EH (cell line): ENCODE results near the gene SH3PXD2B.

Experiments used
- DNase-seq: peaks from one replicate; pipeline ENCODE4 v3.0.0-alpha.2; 2015; ENCODE audit warnings: low read depth

The SH3PXD2B gene

DNA sequence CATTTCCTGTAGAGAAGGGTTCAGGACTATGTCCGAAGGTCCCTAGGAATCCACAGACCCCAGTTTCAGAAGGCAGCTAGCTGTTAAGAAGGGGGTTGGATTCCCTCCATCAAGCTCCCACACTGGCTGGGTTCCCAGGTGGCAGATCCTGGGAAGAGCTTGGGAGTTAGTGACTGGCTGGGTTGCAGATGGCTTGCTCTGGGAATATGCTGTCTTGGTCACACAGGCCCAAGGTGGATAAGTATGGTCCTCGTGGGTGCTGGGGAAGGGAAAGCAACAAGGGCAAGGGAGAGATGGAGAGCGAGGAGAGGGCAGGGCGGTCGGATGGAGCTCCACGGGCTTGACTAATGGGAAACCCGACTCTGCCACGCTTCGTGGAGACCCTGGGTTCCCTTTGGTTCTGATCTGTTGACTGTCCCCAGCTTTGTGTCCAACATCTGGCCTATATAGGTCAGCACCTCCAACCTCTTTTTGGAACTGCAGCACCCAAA is 17.4 kb downstream of the SH3PXD2B start:
- DNase-seq: no peak

DNA sequence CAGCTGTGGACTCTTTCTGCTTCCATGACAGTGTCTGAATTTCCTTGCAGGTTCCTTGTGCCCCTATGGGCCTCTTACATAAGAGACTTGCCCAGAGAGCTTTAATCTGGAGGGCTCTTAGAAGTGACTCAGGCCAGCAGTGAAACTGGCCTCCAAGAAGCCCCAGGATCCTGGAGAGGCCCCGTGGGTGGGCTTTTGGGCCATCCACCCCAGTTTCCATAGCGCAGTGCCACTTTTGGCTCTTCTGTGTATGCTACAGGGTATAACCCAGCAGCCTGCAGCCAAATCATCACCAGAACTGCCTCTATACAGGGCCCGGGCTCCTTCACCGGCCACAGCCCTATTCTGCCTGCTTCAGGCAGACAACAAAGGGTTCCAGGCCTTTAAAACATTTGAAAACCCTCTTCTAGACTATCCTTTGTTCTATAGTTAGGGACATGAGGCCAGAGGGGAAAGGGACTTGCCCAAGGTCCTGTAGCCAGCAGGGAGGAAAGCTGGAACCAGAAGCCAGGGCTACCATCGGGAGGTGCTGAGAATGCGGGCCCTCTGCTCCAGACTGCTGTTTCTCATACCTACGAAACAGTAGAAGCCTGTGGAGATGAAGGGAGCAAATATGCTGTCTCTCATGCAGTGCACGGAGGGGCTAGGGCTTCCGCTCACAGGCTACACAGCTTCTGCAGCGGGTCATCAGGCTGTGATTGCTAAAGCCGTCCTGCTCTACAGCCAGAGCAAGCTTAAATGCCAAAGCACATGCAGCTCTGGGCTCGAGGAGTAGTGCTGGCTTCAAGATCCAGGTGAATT is 18.0 kb downstream of the SH3PXD2B start:
- no peak for DNase-seq

DNA sequence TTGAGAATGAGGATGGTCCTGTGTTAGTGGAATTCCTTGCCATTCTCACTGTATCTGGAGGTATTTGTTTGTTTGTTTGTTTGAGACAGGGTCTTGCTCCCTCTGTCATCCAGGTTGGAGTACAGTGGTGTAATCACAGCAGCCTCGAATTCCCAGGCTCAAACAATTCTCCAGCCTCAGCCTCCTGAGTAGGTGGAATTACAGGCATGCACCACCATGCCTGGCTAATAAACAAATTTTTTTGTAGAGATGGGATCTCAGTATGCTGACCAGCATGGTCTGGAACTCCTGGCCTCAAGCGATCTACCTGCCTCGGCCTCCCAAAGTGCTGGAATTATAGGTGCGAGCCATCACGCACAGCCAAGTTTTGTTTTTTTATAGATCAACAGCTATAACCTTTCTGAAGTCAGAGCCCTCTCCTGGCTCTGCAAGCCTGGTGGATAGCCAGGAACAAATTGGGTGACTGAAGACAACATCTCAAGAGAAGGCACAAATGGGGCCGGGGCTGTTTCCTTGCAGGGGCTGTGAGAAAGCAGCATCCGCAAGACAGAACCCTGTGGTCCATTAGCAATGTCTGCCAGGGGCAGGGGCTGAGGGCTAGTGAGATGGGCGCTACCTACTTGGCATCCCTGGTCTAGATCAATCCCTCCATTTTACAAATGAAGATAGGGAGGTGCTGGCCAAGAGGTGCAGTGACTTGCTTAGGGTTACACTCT is 18.8 kb downstream of the SH3PXD2B start:
- DNase-seq: no peak

DNA sequence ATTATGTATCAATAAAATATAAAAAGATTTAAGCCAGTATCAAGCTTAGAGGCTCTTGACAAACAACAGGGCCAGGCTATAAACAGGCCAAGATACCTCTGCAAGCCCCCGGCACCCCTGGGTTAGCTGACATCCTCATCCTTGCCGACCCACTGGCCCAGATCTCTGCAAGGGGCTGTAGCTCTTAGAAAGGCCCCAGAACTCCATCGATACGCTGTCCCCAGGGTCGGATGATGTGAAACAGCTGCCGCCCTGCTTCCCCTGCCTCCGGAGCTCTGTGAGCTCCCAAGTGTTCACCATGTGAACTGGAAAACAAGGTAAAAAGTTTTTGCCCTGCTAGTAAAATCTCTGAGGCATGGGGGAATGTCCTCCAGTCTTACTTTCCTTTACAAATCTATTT is 20.1 kb downstream of the SH3PXD2B start:
- no peak for DNase-seq

DNA sequence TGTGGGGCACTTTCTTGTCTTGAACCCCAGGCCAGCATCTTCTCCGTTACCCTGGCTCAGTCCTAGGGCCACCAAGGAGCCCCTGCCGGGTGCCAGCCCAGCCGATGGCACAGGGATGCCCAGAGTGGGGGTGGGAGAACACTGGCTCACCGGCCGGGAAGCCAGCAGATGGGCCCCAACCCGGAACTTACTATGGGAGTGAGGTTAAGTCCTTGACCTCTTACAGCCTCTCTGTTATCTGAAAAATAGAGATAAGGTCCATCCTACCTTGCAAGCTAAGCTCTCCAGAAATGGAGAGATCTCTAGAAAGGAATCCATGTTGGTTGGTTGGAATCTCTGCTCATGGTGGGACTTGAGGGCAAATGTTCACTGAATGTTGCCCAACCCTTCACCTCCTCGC is 20.8 kb downstream of the SH3PXD2B start:
- no peak for DNase-seq

DNA sequence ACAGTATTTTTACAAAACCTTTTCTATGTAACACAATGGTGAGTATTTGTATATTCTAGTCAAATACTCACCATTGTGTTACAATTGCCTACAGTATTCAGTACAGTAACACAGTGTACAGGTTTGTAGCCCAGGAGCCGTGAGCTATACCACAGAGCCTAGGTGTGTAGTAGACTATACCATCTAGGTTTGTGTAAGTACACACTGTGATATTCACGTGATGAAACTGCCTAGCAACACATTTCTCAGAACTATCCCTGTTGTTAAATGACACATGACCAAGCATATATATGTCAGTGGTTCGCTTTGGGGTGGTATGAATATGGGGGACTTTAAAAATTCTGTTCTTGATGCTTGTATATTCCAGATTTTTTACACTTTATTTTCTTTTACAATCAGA is 21.3 kb downstream of the SH3PXD2B start:
- DNase-seq: no peak

DNA sequence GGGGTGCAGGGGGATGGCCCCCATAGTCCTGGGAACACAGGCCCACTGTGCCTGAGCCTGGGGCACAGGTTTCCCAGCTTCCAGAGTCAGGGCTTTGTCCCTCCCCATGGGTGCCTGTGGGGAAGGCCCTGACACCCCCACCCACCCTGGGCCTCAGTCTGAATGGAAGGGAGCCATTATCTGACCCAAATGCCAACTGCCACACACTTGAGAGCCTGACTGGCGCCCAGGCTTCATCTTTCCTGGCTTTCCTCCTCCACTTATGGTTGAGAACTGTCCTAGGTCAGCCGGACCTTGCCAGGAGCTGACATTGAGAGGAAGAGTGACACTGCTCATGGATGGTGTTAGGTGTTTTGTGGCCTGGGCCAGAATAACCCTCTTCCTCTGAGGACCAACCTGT is 24.0 kb downstream of the SH3PXD2B start:
- DNase-seq: no peak

DNA sequence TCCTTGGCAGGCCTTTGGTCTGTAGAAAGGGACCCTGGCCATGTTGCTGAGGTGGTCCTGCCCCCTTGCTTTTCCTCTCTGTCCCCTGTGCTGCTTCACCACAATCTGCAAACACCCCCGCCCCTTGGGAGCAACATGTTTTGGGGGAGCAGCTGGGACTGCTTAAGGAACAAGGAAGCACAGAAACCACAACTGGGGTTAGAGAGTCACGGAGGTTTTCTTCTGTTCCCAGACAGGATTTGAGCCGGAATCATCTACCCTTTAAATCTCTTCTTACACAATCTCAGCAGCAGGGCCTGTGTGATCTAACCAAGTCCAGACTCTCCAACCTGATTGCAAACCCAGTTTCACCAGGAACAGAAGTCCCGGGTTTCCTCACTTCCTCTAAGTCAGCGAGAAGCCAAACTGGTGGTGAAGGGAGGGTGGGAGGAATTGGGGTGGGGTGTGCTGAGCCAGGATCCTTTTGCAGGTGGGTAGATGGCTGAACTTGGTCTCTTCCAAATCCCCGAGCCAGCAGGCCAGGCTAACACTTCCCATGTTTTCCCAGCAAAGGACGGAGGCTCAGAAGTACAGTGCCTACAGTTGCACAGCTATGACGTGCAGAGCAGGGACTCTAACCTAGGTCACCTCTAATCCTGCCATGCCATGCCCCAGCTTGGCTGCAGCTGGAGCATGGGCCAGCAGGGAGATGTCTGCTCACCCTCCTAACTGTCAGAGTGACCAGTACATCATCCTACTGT is 25.0 kb downstream of the SH3PXD2B start:
- DNase-seq: peak; percentile 78

DNA sequence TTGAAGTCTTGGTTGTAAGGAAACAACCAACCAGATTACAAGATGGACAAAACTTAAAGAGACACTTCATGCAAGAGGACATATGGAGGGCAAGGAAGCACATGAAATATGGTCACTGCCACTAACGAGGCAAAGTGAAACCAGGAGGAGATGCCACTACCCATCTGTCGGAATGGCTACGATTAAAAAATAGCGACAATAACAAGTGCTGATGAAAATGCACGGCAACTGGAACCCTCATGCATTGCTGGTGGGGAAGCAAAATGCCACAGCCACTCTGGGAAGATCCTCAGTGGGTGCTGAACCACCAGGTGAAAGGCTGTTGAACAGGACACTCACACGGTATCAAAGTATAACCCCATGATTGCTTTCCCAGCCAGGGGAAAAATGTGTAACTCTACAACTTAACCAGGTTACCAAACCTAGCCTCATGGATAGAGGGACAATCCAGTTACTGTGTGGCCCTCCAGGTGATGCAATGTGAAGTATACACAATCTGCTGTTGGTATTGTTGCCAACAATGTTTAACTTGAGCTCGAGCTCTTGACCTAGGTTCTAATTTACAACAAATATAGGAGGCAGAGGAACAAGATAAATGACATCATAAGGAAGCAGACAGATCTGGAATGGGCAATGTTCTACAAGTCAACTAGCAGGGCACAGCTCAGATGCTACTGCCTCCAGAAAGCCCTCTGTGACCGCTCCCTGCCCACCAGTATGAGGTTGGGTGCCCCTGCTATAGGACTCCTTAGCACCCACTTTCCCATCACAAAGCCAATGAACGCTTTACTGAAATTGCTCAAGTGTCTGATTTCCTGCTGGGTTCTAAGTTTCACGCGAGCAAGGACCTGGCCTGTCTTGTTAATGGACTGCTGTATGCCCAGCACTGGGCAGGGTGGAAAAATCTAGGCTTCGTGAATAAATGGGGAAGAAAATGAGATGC is 25.8 kb downstream of the SH3PXD2B start:
- no peak for DNase-seq

DNA sequence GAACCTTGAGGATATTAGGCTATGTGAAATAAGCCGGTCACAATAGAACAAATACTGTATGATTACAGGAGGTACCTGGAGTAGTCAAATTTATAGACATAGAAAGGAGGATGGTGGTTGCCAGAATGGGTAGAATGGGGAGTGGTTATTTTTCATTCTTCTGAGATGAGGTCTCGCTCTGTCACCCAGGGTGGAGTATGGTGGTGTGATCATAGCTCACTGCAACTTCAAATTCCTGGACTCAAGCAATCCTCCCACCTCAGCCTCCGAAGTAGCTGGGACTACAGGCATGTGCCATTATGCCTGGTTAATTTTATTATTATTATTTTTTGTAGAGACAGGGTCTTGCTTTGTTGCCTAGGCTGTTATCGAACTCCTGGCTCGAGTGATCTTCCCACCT is 27.1 kb downstream of the SH3PXD2B start:
- no peak for DNase-seq

DNA sequence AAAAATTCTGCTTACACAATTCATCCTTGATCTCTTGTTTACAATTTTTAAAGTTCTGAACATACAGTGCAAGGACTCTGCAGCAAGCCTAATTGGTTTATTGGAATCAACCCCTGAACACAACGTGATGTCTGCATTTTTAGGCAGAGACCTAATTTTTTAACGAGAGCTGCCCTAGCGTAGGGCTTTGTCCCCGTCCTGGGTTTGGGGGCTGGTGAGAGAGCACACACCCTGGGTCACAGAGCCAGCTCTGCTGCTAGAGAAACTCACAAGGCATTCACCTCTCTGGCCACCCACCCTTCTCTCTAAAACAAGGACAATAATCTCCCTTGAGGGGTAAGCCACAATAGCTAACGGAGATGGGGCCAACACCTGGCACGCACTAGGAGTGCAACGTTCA is 28.2 kb downstream of the SH3PXD2B start:
- DNase-seq: no peak

DNA sequence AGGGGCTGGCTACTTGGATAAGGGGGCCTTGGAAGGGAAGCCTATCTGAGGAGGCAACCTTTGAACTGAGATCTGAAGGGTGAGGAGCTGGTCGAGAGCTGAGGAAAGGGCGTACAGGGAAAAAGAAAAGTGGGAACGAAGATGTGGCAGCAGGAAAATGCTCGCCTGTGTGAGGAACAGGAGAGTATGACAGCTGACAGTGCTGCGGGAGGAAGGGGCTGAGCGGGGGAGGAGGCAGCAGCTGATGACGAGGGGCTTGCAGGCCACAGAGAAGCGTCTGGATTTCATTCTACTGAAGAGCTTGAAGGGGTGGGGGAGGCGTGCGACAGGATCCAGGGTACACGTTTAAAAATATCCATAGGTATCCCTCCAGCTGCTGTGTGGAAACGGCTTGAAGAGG is 28.9 kb downstream of the SH3PXD2B start:
- no peak for DNase-seq

DNA sequence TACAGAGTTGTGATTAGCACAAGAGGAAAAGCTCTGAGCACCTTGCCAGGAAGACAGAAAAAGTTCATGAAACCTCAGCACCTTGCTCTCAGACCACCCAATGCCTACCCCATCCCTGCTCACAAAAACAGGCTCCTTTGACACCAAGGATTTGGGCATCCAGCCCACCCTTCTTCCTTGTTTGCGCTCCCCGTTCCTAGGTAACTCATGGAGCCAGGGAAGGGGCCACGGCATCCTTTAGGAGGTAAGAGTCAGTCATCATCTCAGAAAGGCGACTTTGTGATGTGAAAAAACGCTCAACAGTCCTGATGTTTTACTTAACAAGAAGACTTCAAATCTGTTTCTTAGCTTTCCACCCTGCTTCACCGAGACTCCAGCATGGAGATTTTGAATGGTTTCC is 29.5 kb downstream of the SH3PXD2B start:
- DNase-seq: no peak

DNA sequence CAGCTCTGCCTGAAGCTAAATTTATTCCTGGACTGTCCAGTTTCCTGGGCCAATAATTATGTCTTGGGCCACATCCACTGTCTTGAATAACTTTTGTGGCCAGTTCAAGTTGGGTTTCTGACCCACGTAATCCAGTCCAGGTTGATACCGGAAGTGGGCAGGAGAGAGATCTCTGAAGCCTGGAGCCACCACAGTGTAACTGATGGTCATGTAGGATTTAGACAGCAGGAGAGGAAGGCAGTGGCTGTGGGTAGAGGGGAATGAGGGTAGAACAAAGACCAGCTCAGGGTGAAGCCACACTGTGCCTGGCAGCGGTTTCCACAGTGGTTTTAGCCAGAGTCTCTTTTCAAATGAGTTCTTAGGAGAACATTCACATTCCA is 30.2 kb downstream of the SH3PXD2B start:
- DNase-seq: no peak

DNA sequence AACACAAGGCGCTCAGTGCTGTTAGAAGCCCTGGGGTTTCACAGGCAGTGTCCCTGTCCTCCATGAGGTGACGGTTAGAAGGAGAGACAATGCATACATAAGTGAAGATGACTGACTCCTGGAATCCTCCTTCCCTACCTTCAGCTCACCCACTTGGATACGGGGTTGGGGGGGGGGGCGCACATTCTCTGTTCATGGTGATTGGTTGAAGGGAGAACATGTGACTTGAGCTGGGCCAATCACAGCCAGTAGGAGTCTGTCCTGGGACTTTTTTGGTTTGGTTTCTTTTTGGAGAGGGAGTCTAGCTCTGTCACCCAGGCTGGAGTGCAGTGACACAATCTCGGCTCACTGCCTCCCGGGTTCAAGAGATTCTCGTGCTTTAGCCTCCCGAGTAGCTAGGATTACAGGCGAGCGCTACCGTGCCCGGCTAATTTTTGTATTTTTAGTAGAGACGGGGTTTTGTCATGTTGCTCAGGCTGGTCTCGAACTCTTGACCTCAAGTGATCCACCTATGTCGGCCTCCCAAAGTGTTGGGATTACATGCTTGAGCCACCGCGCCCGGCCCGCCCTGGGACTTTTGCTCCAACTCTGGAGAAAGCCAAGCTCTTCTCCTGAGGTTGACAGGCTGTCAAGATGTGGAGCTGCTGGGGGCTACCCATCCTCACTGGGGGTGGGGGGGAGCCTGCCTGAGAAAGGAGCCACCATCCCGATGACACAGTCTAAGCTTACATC is 30.8 kb downstream of the SH3PXD2B start:
- DNase-seq: no peak

DNA sequence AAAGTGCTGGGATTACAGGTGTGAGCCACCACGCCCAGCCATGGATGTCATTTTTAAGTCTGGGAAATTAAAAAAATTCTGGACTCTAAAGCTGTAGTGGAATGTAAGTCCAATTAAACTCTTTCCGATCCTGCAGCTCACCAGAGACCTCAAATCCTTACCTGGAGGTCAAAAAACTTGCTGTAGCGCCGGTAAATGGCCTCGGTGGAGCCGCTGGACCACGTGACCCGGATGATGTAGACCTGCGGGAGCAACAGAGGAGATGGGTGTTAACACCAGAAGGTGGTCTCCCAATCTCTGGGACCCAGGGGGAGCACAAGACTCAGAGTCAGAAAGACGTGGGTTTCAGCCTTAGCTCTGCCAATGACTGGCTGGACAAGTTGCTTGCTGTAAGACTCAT is 32.1 kb downstream of the SH3PXD2B start:
- DNase-seq: no peak

DNA sequence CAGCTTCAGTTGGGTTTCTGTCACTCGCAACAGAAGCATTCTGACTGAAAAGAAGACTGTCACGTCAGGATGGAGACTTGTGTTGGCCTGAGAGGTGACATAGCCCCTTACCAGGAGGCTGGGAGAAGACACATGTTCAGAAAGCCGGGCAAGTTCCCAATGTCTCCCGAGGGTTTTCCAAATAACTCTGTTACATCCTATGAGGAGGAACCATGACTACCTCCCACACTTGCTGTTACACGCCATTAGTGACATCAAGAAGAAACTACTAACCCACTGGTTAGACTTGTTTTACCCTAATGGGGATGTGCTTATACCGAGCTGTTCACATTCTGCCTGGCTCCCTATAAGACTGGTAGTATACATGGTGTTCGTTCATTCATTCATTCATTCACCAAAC is 33.3 kb downstream of the SH3PXD2B start:
- no peak for DNase-seq

DNA sequence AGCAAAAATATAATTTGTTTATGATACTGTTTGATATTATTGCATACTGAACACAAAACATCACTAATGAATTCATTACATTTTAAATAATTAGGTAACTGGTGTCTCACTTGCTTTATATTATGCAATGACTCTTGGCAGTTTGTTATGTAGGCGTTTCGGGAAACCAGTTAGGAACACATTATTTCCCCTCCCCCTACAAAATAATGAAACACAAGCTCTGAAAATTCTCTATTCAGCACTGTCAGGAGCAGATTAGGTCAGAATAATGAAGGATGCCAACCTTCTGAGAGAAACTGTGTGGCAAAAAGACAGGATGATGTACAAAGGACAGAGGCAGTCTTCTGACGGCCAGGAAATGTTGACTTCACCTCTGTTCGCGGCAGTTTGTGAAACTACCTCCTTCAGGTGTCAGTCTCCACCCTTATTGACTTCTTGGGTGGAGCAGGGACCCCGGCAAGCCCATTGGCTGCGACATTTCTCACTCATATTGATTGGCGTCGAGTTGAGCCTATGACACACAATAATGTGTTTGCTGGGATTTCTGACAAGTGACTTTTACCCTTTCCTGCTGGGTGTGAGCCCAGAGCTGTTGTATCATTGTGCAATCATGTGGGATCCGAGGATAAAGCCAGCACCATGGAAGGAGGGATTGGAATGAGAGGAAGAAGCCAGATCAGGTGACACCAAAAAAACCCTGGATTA is 33.9 kb downstream of the SH3PXD2B start:
- peak; percentile 92 for DNase-seq

DNA sequence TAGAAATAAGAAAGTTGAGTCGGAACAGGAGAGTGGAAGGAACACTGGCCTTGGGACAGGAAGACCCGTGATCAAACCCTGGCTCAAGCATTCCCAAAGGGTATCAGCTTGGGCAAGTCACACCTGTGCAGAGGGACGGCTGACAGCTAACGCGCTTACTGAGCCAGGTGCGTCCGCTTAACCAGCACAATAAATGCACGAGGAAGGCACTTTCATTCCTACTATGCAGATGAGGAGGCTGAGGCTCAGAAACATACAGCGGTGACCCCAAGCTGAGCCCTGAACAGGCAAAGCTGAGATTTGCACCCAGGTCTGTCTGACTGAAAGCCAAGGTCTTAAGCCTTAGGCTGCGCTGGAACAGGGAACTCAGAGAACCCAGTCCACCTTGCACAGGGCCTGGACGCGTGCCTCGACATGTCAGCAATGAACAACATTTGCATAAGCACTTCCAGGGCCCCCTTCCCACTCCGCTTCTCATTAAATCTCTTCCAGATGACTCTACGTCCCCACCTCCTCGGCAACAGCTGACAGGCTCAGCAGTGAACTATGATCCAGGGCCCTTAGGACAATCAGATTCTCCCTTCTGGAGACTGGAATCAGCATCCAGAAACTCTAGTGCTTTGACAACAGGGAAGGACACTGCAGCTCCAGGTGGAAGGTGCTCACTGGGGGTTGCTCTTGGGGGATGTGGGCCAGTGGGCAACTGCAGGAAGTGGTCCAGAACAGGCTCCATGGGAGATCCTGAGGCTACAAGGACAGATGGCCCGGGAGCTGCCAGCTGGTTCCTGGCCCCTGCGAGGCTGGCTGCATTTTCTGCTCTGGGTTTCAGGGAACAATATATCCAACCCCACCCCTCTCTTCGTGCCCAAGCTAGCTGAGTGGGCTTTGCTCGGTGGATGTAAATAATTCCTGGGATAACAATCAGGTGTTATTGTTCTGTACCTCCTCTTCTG is 35.2 kb downstream of the SH3PXD2B start:
- no peak for DNase-seq
